Brain microvascular endothelial cell (primary cell): Measurements from ENCODE around the gene ADGRL3.

Experiments used
- DNase-seq: peaks from one replicate; pipeline ENCODE4 v3.0.0-alpha.2; 2020
- H3K27ac ChIP-seq: fragments of 250-450 bp; sonication (Bioruptor Pico); 2 replicates; pipeline ENCODE4 v1.5.1; 2020; ENCODE audit warnings: mild to moderate bottlenecking, moderate library complexity
- H3K27me3 ChIP-seq: fragments of 250-450 bp; sonication (Bioruptor Pico); replicated peaks from 2 replicates; pipeline ENCODE4 v1.5.1; 2020; ENCODE audit warnings: mild to moderate bottlenecking
- H3K36me3 ChIP-seq: fragments of 250-450 bp; sonication (Bioruptor Pico); replicated peaks from 2 replicates; pipeline ENCODE4 v1.5.1; 2020; ENCODE audit warnings: mild to moderate bottlenecking
- H3K4me3 ChIP-seq: 2 replicates; pipeline ENCODE4 v1.5.1; 2011; ENCODE audit warnings: low read depth, mild to moderate bottlenecking, control low read depth, low read length, moderate library complexity
- in situ Hi-C: cut with HindIII; loops from 2 replicates; pipeline ENCODE4 v1.10.0; 2017; ENCODE audit warnings: low sequenced_read_pairs, low pct_ligation_motif_present
- TF ChIP-seq, protein P1 (sequence below): IDR thresholded peaks from 2 replicates; pipeline ENCODE4 v1.5.1; 2011; ENCODE audit warnings: low read depth, mild to moderate bottlenecking, moderate library complexity, low read length, control low read depth, inconsistent platforms; ENCODE audit errors: missing control alignments

Gene ADGRL3

DNA sequence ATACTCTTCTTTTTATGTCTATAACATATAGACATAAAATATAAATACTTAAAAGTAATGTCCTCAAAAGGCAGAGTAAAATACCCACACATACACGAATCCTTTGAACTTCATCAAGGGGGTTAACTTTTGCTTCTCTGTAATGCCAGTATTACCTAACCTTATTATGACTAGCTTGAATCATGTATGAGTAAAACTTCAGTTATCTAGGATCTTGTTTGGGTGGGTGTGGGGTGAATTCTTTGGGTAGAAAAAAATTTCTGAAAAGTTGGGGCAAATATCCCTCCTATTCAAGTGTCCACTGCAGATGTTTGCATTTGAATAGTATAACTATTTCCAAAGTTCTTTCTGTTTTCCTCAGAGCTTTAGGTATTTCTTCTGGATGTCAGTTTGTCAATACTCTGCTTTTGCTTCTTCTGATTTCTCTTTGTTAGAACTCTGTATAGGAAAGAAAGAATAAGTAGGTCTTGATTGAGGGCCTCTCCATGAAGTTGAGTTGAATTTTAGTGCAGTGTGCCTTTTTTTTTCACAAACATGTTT is 173.8 kb downstream of the ADGRL3 start:
- Histone ChIP-seq H3K27ac (peak overlapping the region; percentile 52), H3K4me3 (no peak overlapping the region), H3K27me3 (no peaks in the 10 kb centered on the region), H3K36me3 (no peaks in the 10 kb centered on the region)
- DNase-seq, result peak; percentile 41
- TF ChIP-seq, protein P1, sequence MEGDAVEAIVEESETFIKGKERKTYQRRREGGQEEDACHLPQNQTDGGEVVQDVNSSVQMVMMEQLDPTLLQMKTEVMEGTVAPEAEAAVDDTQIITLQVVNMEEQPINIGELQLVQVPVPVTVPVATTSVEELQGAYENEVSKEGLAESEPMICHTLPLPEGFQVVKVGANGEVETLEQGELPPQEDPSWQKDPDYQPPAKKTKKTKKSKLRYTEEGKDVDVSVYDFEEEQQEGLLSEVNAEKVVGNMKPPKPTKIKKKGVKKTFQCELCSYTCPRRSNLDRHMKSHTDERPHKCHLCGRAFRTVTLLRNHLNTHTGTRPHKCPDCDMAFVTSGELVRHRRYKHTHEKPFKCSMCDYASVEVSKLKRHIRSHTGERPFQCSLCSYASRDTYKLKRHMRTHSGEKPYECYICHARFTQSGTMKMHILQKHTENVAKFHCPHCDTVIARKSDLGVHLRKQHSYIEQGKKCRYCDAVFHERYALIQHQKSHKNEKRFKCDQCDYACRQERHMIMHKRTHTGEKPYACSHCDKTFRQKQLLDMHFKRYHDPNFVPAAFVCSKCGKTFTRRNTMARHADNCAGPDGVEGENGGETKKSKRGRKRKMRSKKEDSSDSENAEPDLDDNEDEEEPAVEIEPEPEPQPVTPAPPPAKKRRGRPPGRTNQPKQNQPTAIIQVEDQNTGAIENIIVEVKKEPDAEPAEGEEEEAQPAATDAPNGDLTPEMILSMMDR, result no peak
- in situ Hi-C loops, result no loop called here

DNA sequence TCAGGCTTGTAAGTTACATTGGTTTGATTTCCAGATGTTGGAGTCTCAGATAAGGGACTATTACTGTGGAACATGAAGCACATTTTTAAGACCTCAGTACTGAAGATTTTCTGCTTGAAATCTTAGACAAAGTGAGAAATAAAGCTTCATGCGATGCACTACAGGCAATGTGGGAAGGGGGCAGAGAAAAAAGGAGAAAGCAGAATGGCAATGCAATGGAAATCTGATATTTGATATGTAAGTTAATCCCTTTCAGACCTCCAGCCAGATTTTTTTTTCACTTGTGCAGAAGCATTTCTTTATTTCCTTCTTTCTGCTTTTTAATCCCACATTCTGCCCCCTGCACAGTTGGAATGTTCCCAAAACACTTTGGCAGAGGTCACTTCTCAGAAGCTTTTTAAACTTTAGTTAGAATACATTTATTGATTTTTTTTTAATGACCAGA is 174.3 kb downstream of the ADGRL3 start:
- in situ Hi-C loops, result no loop called here
- Histone ChIP-seq H3K36me3 (no peaks in the 10 kb centered on the region), H3K4me3 (no peak overlapping the region), H3K27ac (peak overlapping the region; percentile 52), H3K27me3 (no peaks in the 10 kb centered on the region)
- TF ChIP-seq, protein P1, result no peak
- peak; percentile 8 for DNase-seq

DNA sequence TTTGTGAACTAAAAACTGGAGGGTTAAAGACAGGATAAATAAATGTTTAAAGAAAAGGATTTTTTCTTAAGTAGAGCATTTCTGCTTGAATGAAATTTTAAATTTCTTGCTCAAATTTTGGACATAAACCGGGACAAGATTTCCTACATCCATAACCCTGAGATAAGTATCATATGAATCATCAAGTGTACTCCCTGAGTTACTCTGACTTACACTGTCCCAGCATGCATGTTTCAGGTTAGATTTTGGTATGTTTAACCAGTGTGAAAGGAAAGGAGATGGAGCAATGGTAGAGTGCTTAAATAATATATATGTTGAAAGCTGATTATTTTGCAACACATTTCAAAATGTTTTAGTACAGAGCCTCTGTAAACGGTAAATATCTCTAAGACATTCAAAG is 175.2 kb downstream of the ADGRL3 start:
- Histone ChIP-seq H3K27me3 (no peaks in the 10 kb centered on the region), H3K36me3 (no peaks in the 10 kb centered on the region), H3K4me3 (no peak overlapping the region), H3K27ac (no peak overlapping the region)
- in situ Hi-C loops, result no loop called here
- no peak for DNase-seq
- TF ChIP-seq, protein P1, result no peak

DNA sequence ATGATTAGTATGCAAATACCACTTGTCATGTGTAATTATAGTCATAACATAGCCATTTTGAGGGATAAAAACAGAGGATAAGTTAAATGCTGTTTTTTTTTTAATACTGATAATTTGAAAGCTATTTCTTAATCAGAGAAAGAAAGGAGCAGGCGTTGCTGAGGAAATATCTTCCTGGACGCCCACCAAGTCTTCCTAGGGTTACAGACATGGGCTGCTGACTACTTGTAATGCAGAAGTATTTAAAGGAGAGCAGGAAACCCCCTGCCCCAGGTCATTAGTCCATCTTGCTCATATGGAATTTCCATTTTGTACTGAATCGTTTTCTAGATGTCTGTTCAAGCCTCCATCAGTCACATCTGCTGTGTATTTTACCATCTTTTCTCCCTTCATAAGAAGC is 176.2 kb downstream of the ADGRL3 start:
- no peaks in the 10 kb centered on the region for H3K36me3 ChIP-seq
- H3K4me3 ChIP-seq, result no peak overlapping the region
- in situ Hi-C loops, result no loop called here
- no peak for DNase-seq
- no peak overlapping the region for H3K27ac ChIP-seq
- no peaks in the 10 kb centered on the region for H3K27me3 ChIP-seq
- TF ChIP-seq, protein P1, result no peak

DNA sequence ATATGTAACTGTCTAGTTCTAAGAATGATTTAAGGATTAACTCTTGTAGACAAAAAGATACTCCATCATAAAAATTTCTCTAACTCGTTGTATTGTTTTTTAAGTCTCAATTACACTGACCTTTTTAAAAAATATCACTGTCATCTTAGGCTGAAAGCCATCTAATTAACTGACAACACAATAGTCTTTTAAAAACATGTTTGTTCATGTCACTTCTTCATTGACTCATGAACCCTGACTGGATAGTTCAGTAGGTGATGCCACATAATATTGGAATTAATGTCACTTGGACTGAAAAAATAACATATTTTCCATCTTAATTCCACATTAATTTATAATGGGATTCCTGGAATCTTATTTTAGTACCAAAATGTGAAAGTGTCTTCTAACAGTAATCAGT is 179.3 kb downstream of the ADGRL3 start:
- Histone ChIP-seq H3K4me3 (no peak overlapping the region), H3K36me3 (no peaks in the 10 kb centered on the region), H3K27ac (no peak overlapping the region), H3K27me3 (no peaks in the 10 kb centered on the region)
- no peak for DNase-seq
- TF ChIP-seq, protein P1, result no peak
- in situ Hi-C loops, result no loop called here

DNA sequence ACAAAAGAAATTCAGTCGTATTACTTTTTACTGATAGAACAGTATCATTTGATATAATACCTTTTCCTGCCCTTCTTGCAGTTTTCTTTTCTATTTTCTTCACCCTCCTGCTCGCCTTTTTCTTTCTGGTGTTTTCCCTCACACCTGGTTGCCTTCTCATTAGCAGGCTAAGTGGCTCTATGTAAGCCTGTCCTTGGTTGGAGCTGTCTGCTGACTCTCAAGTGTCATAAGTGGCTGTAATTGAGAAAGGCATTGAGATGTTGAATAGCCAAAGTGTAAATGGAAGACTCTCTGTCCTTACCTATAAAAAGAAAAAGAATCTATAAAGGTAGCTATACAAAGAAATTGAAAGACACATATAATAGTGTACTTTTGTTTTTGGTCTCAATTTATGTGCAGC is 180.7 kb downstream of the ADGRL3 start:
- H3K36me3 ChIP-seq, result no peaks in the 10 kb centered on the region
- no peak overlapping the region for H3K27ac ChIP-seq
- no peak for DNase-seq
- H3K4me3 ChIP-seq, result no peak overlapping the region
- in situ Hi-C loops, result no loop called here
- TF ChIP-seq, protein P1, result no peak
- H3K27me3 ChIP-seq, result no peaks in the 10 kb centered on the region
